HepG2 (cell line): ENCODE results near the gene NFKB1. TPM values are rescaled to one million over a fixed set of nuclear protein-coding genes. Genes with fewer than 3 reads are reported as not detected.

Source experiments
- ATAC-seq: fragments of 200-7000 bp; cut with Tn5 transposase; 3 replicates; pipeline ENCODE4 v1.9.1; 2020; ENCODE audit warnings: mild to moderate bottlenecking, moderate library complexity
- BruUV-seq: library from RNA; stranded (reverse); fragments of 400-500 nt; replicated peaks from 2 replicates; lab custom pipeline; 2021; lab: Mats Ljungman, UMichigan
- CTCF ChIA-PET: fragments of 300-600 bp; formaldehyde crosslinking; extraction: SDS; loops from one replicate; lab custom pipeline; 2021; ENCODE audit warnings: low total read pairs, inconsistent platforms, low intra/inter-chr PET ratio; lab: Yijun Ruan, JAX
- POLR2A ChIA-PET: fragments of 350-600 bp; sonication (Branson Sonifier 250); formaldehyde crosslinking; loops from one replicate; lab custom pipeline; 2020; ENCODE audit warnings: antibody characterized with exemption, inconsistent platforms; lab: Yijun Ruan, JAX
- DNase-seq: peaks from one replicate; pipeline ENCODE4 v3.0.0-alpha.2; 2015; ENCODE audit warnings: low spot score
- FAIRE-seq: peaks from 3 replicates; lab custom pipeline; 2011; peaks lifted over from hg19 to GRCh38; lab: Jason Lieb, UNC
- H2AFZ ChIP-seq: one replicate; pipeline ENCODE4 v1.6.1; 2011; ENCODE audit warnings: low read length, inconsistent platforms
- H3K27ac ChIP-seq: fragments of 300-600 bp; 3 replicates; pipeline ENCODE4 v1.8.0; 2011; ENCODE audit warnings: mixed run types, mild to moderate bottlenecking, mixed read lengths, low read length, inconsistent platforms; ENCODE audit not compliant: insufficient read depth; ENCODE audit errors: extremely low read length
- H3K27me3 ChIP-seq, 2 experiments: fragments of 200-600 bp in 1 of 2; 2 replicates in 1 of 2; 3 replicates in 1 of 2; pipeline versions ENCODE4 v1.6.0 to v1.8.0; 2011; ENCODE audit warnings: low read length in 2 of 2, mild to moderate bottlenecking in 2 of 2, moderate library complexity in 2 of 2, inconsistent platforms in 1 of 2; ENCODE audit not compliant: insufficient read depth in 2 of 2, control insufficient read depth in 1 of 2
- H3K36me3 ChIP-seq, 2 experiments: fragments of 200-600 bp in 1 of 2; replicated peaks in 1 of 2; 2 replicates in 1 of 2; 3 replicates in 1 of 2; pipeline versions ENCODE4 v1.5.1 to v1.8.0; 2011; ENCODE audit warnings: low read length in 2 of 2, inconsistent platforms in 1 of 2; ENCODE audit not compliant: insufficient read depth in 2 of 2, control insufficient read depth in 1 of 2
- H3K4me1 ChIP-seq: 2 replicates; pipeline ENCODE4 v1.5.1; 2012; ENCODE audit warnings: low read length, inconsistent platforms; ENCODE audit not compliant: insufficient read depth
- H3K4me2 ChIP-seq: 2 replicates; pipeline ENCODE4 v1.6.0; 2011; ENCODE audit warnings: low read depth, low read length, inconsistent platforms
- H3K4me3 ChIP-seq, 3 experiments: fragments of 200-600 bp in 1 of 3; sonication (generic), shearing (Covaris generic) in 1 of 3; replicated peaks in 1 of 3; 2 replicates each; pipeline ENCODE4 v1.5.1; 2011 to 2016; ENCODE audit warnings: low read length in 3 of 3, inconsistent platforms in 2 of 3, low read depth in 2 of 3, mild to moderate bottlenecking in 2 of 3, control low read depth in 1 of 3, mixed read lengths in 1 of 3; ENCODE audit not compliant: insufficient read depth in 1 of 3
- H3K79me2 ChIP-seq: one replicate; pipeline ENCODE4 v1.6.1; 2011; ENCODE audit warnings: low read length, inconsistent platforms; ENCODE audit not compliant: insufficient read depth
- H3K9ac ChIP-seq: 2 replicates; pipeline ENCODE4 v1.6.0; 2011; ENCODE audit warnings: mild to moderate bottlenecking, low read depth, low read length, inconsistent platforms; ENCODE audit not compliant: insufficient read depth
- H3K9me3 ChIP-seq: 2 replicates; pipeline ENCODE4 v1.5.1; 2012; ENCODE audit warnings: mild to moderate bottlenecking, low read length
- H4K20me1 ChIP-seq: 2 replicates; pipeline ENCODE4 v1.6.0; 2011; ENCODE audit warnings: inconsistent platforms, mild to moderate bottlenecking, low read length, moderate library complexity; ENCODE audit not compliant: insufficient read depth
- ASH2L ChIP-seq: fragments of 300-600, 200-600 bp; sonication (generic); IDR thresholded peaks from 2 replicates; pipeline ENCODE4 v1.7.0; 2017; ENCODE audit warnings: low read depth, mild to moderate bottlenecking, moderate library complexity, mixed read lengths, low read length; ENCODE audit not compliant: insufficient read length
- HNRNPUL1 ChIP-seq: fragments of 200-400 bp; formaldehyde crosslinking; IDR thresholded peaks from 2 replicates; pipeline ENCODE4 v1.6.1; 2017; ENCODE audit warnings: low read depth, mild to moderate bottlenecking, low read length, moderate library complexity
- NR2F2 ChIP-seq: IDR thresholded peaks from 2 replicates; pipeline ENCODE4 v1.6.1; 2012; ENCODE audit warnings: low read depth, inconsistent platforms, borderline replicate concordance
- SOX5 ChIP-seq: IDR thresholded peaks from 2 replicates; pipeline ENCODE4 v1.6.1; 2016; ENCODE audit warnings: borderline replicate concordance
- ZBTB7A ChIP-seq: sonication (generic); formaldehyde crosslinking; IDR thresholded peaks from 2 replicates; pipeline ENCODE4 v1.8.0; 2022; ENCODE audit warnings: mild to moderate bottlenecking, missing genetic modification reagents
- ZNF431 ChIP-seq: sonication (generic); formaldehyde crosslinking; IDR thresholded peaks from 2 replicates; pipeline ENCODE4 v1.9.0; 2022; ENCODE audit warnings: missing genetic modification reagents, low read depth, mild to moderate bottlenecking, borderline replicate concordance
- ZNF737 ChIP-seq: sonication (generic); formaldehyde crosslinking; IDR thresholded peaks from 2 replicates; pipeline ENCODE4 v1.5.0; 2020; ENCODE audit warnings: missing genetic modification reagents, mild to moderate bottlenecking, borderline replicate concordance
- WGBS: methylation state at CpG from one replicate; pipeline ENCODE4 v1.1.6; 2017; ENCODE audit warnings: low lambda C conversion rate; 5-methylcytosine and 5-hydroxymethylcytosine counted together
- in situ Hi-C: cut with HindIII; loops from 2 replicates; pipeline ENCODE4 v1.10.0; 2017; ENCODE audit warnings: low pct_unique_long_range_greater_than_20kb; ENCODE audit not compliant: extremely low pct_ligation_motif_present
- intact Hi-C: fragments of 100-400 bp; cut with micrococcal nuclease; formaldehyde crosslinking; loops from one replicate; pipeline ENCODE4 v1.10.0; 2022; ENCODE audit not compliant: unreplicated experiment
- polyA plus RNA-seq, 8 experiments: library from polyadenylated mRNA; depleted of rRNA in 3 of 8; stranded (reverse) in 7 of 8; unstranded in 1 of 8; fragments of >200 nt; fragmentation: Illumina TruSeq in 4 of 8; extraction: Trizol in 4 of 8; gene quantifications; 2 replicates each; pipeline versions ENCODE4 v1.2.1 to v1.2.3, GENCODE V29; 2011 to 2016; ENCODE audit warnings: low read depth in 4 of 8, missing spikeins in 1 of 8, mixed read lengths in 1 of 8; ENCODE audit not compliant: insufficient read depth in 1 of 8
- total RNA-seq, 5 experiments: library from RNA; depleted of rRNA; stranded (reverse); fragments of >200 nt; fragmentation: Illumina TruSeq; extraction: Trizol; gene quantifications; 2 replicates each; pipeline ENCODE4 v1.2.3, GENCODE V29; 2016; ENCODE audit warnings: low read depth in 1 of 5
- TF ChIP-seq, protein P1 (sequence below): sonication (generic); formaldehyde crosslinking; IDR thresholded peaks from 2 replicates; pipeline ENCODE4 v1.4.0; 2020; ENCODE audit warnings: missing genetic modification reagents
- TF ChIP-seq, protein P2 (sequence below): sonication (generic); formaldehyde crosslinking; conservative IDR thresholded peaks from 2 replicates; pipeline ENCODE4 v1.4.0; 2020; ENCODE audit warnings: missing genetic modification reagents
- TF ChIP-seq, protein P3 (sequence below): sonication (generic); formaldehyde crosslinking; IDR thresholded peaks from 2 replicates; pipeline ENCODE4 v1.5.0; 2020; ENCODE audit warnings: mild to moderate bottlenecking, missing genetic modification reagents, borderline replicate concordance
- TF ChIP-seq, protein P4 (sequence below): sonication (generic); formaldehyde crosslinking; IDR thresholded peaks from 2 replicates; pipeline ENCODE4 v1.8.1; 2023; ENCODE audit warnings: missing genetic modification reagents, mild to moderate bottlenecking, borderline replicate concordance

Gene NFKB1
- total and polyA plus RNA-seq, 2 of the 13 experiments (the other 11 are each of a cell fraction or from before 2014, with no cell fraction given) = 15.4 to 31.6 TPM

DNA sequence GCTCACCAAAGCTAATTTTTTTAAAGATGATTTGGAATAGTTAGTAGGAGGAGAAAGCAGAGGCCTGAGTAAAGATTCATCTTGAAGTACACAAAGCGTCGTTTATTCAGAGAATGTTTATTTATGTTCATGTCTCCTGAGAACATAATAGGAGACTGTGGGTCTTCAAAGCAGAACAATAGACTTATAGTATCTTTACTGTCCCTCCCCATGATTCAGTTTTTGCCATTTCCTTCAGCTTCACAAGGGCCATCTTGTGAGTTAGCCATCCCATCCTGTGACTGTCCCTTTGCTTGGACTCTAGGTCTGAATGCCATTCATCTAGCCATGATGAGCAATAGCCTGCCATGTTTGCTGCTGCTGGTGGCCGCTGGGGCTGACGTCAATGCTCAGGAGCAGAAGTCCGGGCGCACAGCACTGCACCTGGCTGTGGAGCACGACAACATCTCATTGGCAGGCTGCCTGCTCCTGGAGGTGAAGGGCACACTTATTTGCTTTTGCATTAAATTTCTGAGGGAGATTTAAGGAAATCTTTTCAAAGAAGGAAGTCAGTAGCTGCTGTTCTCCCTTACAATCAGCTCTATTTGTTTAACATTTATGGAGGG, 105.8 kb downstream of the NFKB1 start:
- FAIRE-seq = no peak
- H3K79me2 ChIP-seq = no peaks in the 10 kb centered on the region

More for the DNA sequence above, 105.8 kb downstream of the NFKB1 start:
- Histone ChIP-seq H3K27ac (no peak overlapping the region), H3K4me3 (no peak overlapping the region), H3K27me3 (no peaks in the 10 kb centered on the region), H3K9me3 (no peaks in the 10 kb centered on the region), H3K4me1 (no peaks in the 10 kb centered on the region), H2AFZ (no peak overlapping the region), H3K9ac (no peak overlapping the region), H3K4me2 (no peak overlapping the region), H4K20me1 (no peaks in the 10 kb centered on the region), H3K36me3 (peaks cover 21 to 62% of the 10 kb centered on the region in 2 experiments)
- 89% methylated on average over 4 of the region's 7 CpGs for WGBS
- TF ChIP-seq, protein P1, sequence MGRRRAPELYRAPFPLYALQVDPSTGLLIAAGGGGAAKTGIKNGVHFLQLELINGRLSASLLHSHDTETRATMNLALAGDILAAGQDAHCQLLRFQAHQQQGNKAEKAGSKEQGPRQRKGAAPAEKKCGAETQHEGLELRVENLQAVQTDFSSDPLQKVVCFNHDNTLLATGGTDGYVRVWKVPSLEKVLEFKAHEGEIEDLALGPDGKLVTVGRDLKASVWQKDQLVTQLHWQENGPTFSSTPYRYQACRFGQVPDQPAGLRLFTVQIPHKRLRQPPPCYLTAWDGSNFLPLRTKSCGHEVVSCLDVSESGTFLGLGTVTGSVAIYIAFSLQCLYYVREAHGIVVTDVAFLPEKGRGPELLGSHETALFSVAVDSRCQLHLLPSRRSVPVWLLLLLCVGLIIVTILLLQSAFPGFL (CRISPR knock-in tag) = no peak
- no peak for TF ChIP-seq ZBTB7A (CRISPR knock-in tag)
- TF ChIP-seq ZNF737 (CRISPR knock-in tag) = no peak
- TF ChIP-seq NR2F2 = no peak
- TF ChIP-seq HNRNPUL1 = no peak
- TF ChIP-seq, protein P2, sequence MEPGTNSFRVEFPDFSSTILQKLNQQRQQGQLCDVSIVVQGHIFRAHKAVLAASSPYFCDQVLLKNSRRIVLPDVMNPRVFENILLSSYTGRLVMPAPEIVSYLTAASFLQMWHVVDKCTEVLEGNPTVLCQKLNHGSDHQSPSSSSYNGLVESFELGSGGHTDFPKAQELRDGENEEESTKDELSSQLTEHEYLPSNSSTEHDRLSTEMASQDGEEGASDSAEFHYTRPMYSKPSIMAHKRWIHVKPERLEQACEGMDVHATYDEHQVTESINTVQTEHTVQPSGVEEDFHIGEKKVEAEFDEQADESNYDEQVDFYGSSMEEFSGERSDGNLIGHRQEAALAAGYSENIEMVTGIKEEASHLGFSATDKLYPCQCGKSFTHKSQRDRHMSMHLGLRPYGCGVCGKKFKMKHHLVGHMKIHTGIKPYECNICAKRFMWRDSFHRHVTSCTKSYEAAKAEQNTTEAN = no peak
- TF ChIP-seq, protein P3, sequence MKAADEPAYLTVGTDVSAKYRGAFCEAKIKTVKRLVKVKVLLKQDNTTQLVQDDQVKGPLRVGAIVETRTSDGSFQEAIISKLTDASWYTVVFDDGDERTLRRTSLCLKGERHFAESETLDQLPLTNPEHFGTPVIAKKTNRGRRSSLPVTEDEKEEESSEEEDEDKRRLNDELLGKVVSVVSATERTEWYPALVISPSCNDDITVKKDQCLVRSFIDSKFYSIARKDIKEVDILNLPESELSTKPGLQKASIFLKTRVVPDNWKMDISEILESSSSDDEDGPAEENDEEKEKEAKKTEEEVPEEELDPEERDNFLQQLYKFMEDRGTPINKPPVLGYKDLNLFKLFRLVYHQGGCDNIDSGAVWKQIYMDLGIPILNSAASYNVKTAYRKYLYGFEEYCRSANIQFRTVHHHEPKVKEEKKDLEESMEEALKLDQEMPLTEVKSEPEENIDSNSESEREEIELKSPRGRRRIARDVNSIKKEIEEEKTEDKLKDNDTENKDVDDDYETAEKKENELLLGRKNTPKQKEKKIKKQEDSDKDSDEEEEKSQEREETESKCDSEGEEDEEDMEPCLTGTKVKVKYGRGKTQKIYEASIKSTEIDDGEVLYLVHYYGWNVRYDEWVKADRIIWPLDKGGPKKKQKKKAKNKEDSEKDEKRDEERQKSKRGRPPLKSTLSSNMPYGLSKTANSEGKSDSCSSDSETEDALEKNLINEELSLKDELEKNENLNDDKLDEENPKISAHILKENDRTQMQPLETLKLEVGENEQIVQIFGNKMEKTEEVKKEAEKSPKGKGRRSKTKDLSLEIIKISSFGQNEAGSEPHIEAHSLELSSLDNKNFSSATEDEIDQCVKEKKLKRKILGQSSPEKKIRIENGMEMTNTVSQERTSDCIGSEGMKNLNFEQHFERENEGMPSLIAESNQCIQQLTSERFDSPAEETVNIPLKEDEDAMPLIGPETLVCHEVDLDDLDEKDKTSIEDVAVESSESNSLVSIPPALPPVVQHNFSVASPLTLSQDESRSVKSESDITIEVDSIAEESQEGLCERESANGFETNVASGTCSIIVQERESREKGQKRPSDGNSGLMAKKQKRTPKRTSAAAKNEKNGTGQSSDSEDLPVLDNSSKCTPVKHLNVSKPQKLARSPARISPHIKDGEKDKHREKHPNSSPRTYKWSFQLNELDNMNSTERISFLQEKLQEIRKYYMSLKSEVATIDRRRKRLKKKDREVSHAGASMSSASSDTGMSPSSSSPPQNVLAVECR (CRISPR knock-in tag) = no peak
- TF ChIP-seq SOX5 (CRISPR knock-in tag) = no peak
- no peak for TF ChIP-seq ZNF431 (CRISPR knock-in tag)
- TF ChIP-seq, protein P4, sequence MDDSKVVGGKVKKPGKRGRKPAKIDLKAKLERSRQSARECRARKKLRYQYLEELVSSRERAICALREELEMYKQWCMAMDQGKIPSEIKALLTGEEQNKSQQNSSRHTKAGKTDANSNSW (CRISPR knock-in tag) = no peak
- no peak for TF ChIP-seq ASH2L
- intact Hi-C loops = no loop called here
- POLR2A ChIA-PET = interaction anchor here (0.8 kb wide), 1 partner anchor 14 kb away, joined by 3 read pairs; no protein-coding TSS in a partner anchor
- ATAC-seq (no peak), DNase-seq (no peak)
- CTCF ChIA-PET = no interaction called here
- in situ Hi-C loops = no loop called here
- BruUV-seq = no TSS peak
